H1 (cell line): ENCODE data around the gene KCNQ2. TPM values are rescaled to one million over a fixed set of nuclear protein-coding genes. Genes with fewer than 3 reads are reported as not detected.

Source experiments
- BRCA1 ChIP-seq: IDR thresholded peaks from 2 replicates; pipeline ENCODE4 v1.6.1; 2012; ENCODE audit warnings: low read depth, low read length, improper control_type of control experiment
- CREB1 ChIP-seq: IDR thresholded peaks from 2 replicates; pipeline ENCODE4 v1.6.1; 2012; ENCODE audit warnings: inconsistent platforms
- GABPA ChIP-seq: IDR thresholded peaks from 2 replicates; pipeline ENCODE4 v1.6.1; 2011; ENCODE audit warnings: mild to moderate bottlenecking, low read length, moderate library complexity, borderline replicate concordance; ENCODE audit not compliant: insufficient read depth
- JUN ChIP-seq: IDR thresholded peaks from 2 replicates; pipeline ENCODE4 v1.6.1; 2011; ENCODE audit warnings: low read depth, mild to moderate bottlenecking, improper control_type of control experiment, low read length
- JUND ChIP-seq: IDR thresholded peaks from 2 replicates; pipeline ENCODE4 v1.6.1; 2011; ENCODE audit warnings: mild to moderate bottlenecking, improper control_type of control experiment, low read length
- NANOG ChIP-seq: IDR thresholded peaks from 2 replicates; pipeline ENCODE4 v1.6.1; 2011; ENCODE audit warnings: low read length, low read depth, mild to moderate bottlenecking, inconsistent platforms; ENCODE audit not compliant: insufficient read depth, poor library complexity, severe bottlenecking
- PHF8 ChIP-seq: fragments of 200-600 bp; sonication (generic); conservative IDR thresholded peaks from 2 replicates; pipeline ENCODE4 v1.7.1; 2012; ENCODE audit warnings: low read depth, mild to moderate bottlenecking, inconsistent platforms, low read length, moderate library complexity
- POLR2AphosphoS5 ChIP-seq: IDR thresholded peaks from 2 replicates; pipeline ENCODE4 v1.6.1; 2011; ENCODE audit warnings: low read depth, low read length
- POU5F1 ChIP-seq: IDR thresholded peaks from 2 replicates; pipeline ENCODE4 v1.6.1; 2011; ENCODE audit warnings: low read depth, mild to moderate bottlenecking, low read length, moderate library complexity
- RAD21 ChIP-seq, 2 experiments: IDR thresholded peaks in 1 of 2; conservative IDR thresholded peaks in 1 of 2; 2 replicates each; pipeline ENCODE4 v1.6.1; 2011; ENCODE audit warnings: low read depth in 2 of 2, low read length in 2 of 2, improper control_type of control experiment in 1 of 2, inconsistent platforms in 1 of 2, mild to moderate bottlenecking in 1 of 2, moderate library complexity in 1 of 2
- RFX5 ChIP-seq: IDR thresholded peaks from 2 replicates; pipeline ENCODE4 v1.6.1; 2011; ENCODE audit warnings: low read depth, low read length, improper control_type of control experiment, borderline replicate concordance
- SIX5 ChIP-seq: IDR thresholded peaks from 2 replicates; pipeline ENCODE4 v1.6.1; 2011; ENCODE audit warnings: mild to moderate bottlenecking, low read depth, low read length
- SP2 ChIP-seq: IDR thresholded peaks from 2 replicates; pipeline ENCODE4 v1.6.1; 2012; ENCODE audit warnings: mild to moderate bottlenecking, low read length, inconsistent platforms
- SRF ChIP-seq: IDR thresholded peaks from 2 replicates; pipeline ENCODE4 v1.6.1; 2011; ENCODE audit warnings: mild to moderate bottlenecking, low read depth, low read length, moderate library complexity
- SUZ12 ChIP-seq: fragments of 200-600 bp; sonication (generic); IDR thresholded peaks from 2 replicates; pipeline ENCODE4 v1.6.1; 2012; ENCODE audit warnings: mild to moderate bottlenecking, inconsistent platforms, low read length, moderate library complexity, mixed read lengths
- TCF12 ChIP-seq: IDR thresholded peaks from 2 replicates; pipeline ENCODE4 v1.6.1; 2011; ENCODE audit warnings: low read depth, mild to moderate bottlenecking, low read length
- YY1 ChIP-seq: IDR thresholded peaks from 2 replicates; pipeline ENCODE4 v1.6.1; 2011; ENCODE audit warnings: low read depth, mild to moderate bottlenecking, low read length
- ZNF274 ChIP-seq: IDR thresholded peaks from 2 replicates; pipeline ENCODE4 v1.7.0; 2012; ENCODE audit warnings: low read length, borderline replicate concordance; ENCODE audit errors: extremely low read depth
- polyA plus RNA-seq, 7 experiments: library from polyadenylated mRNA; depleted of rRNA in 3 of 7; stranded (reverse) in 5 of 7; unstranded in 2 of 7; fragments of >200 nt in 5 of 7; fragments of 200-250 nt in 2 of 7; gene quantifications; 1 replicate in 5 of 7; 2 replicates in 1 of 7; 4 replicates in 1 of 7; pipeline versions ENCODE4 v1.2.1 to v1.2.3, GENCODE V29; 2011 to 2013; ENCODE audit warnings: missing spikeins in 2 of 7, mixed read lengths in 2 of 7
- total RNA-seq: library from RNA; stranded (reverse); fragmentation: NEBNext Ultra II Directional; extraction: Animal tissue kit (Norgen Biotek cat#: 25700); gene quantifications from 2 replicates; pipeline ENCODE4 v1.2.1, GENCODE V29; 2021
- TF ChIP-seq, protein P1 (sequence below), 3 experiments: IDR thresholded peaks; 1 replicate in 2 of 3; 2 replicates in 1 of 3; pipeline versions ENCODE4 v1.5.1 to v1.6.1; 2011; ENCODE audit warnings: low read length in 3 of 3, mild to moderate bottlenecking in 3 of 3, inconsistent platforms in 2 of 3, low read depth in 1 of 3, moderate library complexity in 1 of 3; ENCODE audit not compliant: insufficient read depth in 1 of 3; ENCODE audit errors: control extremely low read depth in 1 of 3
- TF ChIP-seq, protein P2 (sequence below): IDR thresholded peaks from 2 replicates; pipeline ENCODE4 v1.6.1; 2012; ENCODE audit warnings: inconsistent platforms
- TF ChIP-seq, protein P3 (sequence below): IDR thresholded peaks from 2 replicates; pipeline ENCODE4 v1.6.1; 2011; ENCODE audit warnings: low read depth, mild to moderate bottlenecking, low read length; ENCODE audit not compliant: insufficient read depth

KCNQ2 gene
- total and polyA plus RNA-seq, 2 of the 8 experiments (the other 6 are each of a cell fraction or from before 2014, with no cell fraction given), result 82.6 to 243 TPM

DNA sequence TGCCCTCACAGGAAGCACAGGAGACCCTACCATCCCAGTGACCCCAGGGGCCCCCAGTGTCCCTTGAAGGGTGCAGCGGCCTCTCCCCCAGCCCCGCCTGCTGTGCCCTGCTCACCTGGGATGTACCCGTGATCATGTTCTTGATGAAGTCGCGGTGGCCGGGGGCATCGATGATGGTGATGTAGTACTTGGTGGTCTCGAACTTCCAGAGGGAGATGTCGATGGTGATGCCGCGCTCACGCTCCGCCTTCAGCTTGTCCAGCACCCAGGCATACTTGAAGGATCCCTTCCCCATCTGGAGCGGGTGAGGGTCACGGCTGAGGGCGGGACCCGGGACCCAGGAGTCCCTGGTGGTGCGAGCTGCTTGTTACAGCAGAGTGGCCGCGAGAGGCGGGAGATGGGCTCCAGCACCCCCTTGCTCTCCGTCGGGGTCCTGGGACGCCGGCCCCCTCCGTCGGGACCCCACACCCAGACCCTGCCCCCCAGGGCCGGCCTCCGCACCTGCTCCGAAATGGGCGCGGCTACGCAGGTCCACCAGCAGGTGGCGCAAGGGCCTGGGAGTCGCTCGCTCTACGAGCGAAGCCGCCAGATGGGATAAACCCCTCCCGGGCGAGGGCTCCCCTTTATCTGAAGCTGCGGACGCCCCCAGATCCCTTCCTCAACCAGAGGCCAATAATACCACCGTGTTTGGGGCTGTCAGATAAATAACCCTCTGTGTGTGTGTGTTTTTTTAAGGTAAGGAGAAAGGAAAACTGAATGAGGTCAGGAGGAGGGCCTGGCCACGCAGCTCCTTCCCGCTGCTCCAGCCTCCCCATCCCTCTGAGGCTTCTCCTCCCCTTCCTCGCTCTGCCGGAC is 23.5 kb upstream of the KCNQ2 start (continued):
- no peak for TF ChIP-seq POU5F1
- TF ChIP-seq RFX5, result no peak
- TF ChIP-seq PHF8, result no peak
- TF ChIP-seq TCF12, result peak; percentile 88; the same call in 1 of the 2 replicates
- TF ChIP-seq, protein P1, sequence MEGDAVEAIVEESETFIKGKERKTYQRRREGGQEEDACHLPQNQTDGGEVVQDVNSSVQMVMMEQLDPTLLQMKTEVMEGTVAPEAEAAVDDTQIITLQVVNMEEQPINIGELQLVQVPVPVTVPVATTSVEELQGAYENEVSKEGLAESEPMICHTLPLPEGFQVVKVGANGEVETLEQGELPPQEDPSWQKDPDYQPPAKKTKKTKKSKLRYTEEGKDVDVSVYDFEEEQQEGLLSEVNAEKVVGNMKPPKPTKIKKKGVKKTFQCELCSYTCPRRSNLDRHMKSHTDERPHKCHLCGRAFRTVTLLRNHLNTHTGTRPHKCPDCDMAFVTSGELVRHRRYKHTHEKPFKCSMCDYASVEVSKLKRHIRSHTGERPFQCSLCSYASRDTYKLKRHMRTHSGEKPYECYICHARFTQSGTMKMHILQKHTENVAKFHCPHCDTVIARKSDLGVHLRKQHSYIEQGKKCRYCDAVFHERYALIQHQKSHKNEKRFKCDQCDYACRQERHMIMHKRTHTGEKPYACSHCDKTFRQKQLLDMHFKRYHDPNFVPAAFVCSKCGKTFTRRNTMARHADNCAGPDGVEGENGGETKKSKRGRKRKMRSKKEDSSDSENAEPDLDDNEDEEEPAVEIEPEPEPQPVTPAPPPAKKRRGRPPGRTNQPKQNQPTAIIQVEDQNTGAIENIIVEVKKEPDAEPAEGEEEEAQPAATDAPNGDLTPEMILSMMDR (IDR thresholded peaks at IDR 0.05; ENCODE audit: control extremely low read depth in 1 of 3, insufficient read depth in 1 of 3, low read depth in 1 of 3, low read length in 3 of 3), result peak; percentile 83 to 88 (median 87)
- TF ChIP-seq JUN, result no peak
- peak; percentile 51 to 67; a peak in 3 of 4 replicates for TF ChIP-seq RAD21 (IDR thresholded peaks at IDR 0.05 in 1 of 2, conservative IDR thresholded peaks at IDR 0.05 in 1 of 2; ENCODE audit: low read depth in 2 of 2, low read length in 2 of 2)
- TF ChIP-seq, protein P2, sequence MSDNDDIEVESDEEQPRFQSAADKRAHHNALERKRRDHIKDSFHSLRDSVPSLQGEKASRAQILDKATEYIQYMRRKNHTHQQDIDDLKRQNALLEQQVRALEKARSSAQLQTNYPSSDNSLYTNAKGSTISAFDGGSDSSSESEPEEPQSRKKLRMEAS, result 0 out of 2 replicates have a peak, but pooled peaks have one; percentile 20
- TF ChIP-seq POLR2AphosphoS5, result no peak
- peak; percentile 69 for TF ChIP-seq CREB1
- no peak for TF ChIP-seq BRCA1
- TF ChIP-seq JUND, result no peak
- TF ChIP-seq GABPA, result peak; percentile 77; the same call in 1 of the 2 replicates
- TF ChIP-seq SRF, result no peak
- TF ChIP-seq, protein P3, sequence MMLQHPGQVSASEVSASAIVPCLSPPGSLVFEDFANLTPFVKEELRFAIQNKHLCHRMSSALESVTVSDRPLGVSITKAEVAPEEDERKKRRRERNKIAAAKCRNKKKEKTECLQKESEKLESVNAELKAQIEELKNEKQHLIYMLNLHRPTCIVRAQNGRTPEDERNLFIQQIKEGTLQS, result no peak
- TF ChIP-seq NANOG, result peak; percentile 16
- TF ChIP-seq YY1, result peak; percentile 70
- TF ChIP-seq SIX5, result no peak
- TF ChIP-seq SP2, result no peak
- no peak for TF ChIP-seq ZNF274
- TF ChIP-seq SUZ12, result no peak
